B cell (primary cell): ENCODE data around the gene CYTIP. TPM values are rescaled to one million over a fixed set of nuclear protein-coding genes. Genes with fewer than 3 reads are reported as not detected.

Experiments used
- ATAC-seq: fragments of 200-7000 bp; cut with Tn5 transposase; one replicate; pipeline ENCODE4 v1.10.0; 2021; ENCODE audit warnings: low read depth, mild to moderate bottlenecking, moderate number of reproducible peaks, moderate library complexity
- CTCF ChIA-PET: fragments of 350-600 bp; sonication (Branson Sonifier 250); formaldehyde crosslinking; loops from one replicate; lab custom pipeline; 2021; ENCODE audit warnings: antibody characterized with exemption, inconsistent platforms; lab: Charles Lee
- POLR2A ChIA-PET: fragments of 350-600 bp; sonication (Branson Sonifier 250); formaldehyde crosslinking; loops from one replicate; lab custom pipeline; 2021; ENCODE audit warnings: antibody characterized with exemption; lab: Charles Lee
- DNase-seq: peaks from one replicate; pipeline ENCODE4 v3.0.0; 2013
- H2AFZ ChIP-seq: 2 replicates; pipeline ENCODE4 v1.6.1; 2012; ENCODE audit warnings: mild to moderate bottlenecking, low read depth, low read length; ENCODE audit not compliant: insufficient read depth, poor library complexity, severe bottlenecking
- H3K27ac ChIP-seq, 2 donors: 1 replicate in 1 of 2; 2 replicates in 1 of 2; pipeline ENCODE4 v1.5.1; 2012 to 2013; ENCODE audit warnings: low read length in 2 of 2, mild to moderate bottlenecking in 2 of 2, moderate library complexity in 1 of 2
- H3K27me3 ChIP-seq, 4 experiments: fragments of 200-600 bp in 1 of 4; sonication (generic) in 1 of 4; replicated peaks in 1 of 4; 1 replicate in 2 of 4; 2 replicates in 2 of 4; pipeline versions ENCODE4 v1.6.1 to v1.7.0; 2013 to 2016; ENCODE audit warnings: low read length in 3 of 4, mild to moderate bottlenecking in 2 of 4, mixed read lengths in 1 of 4, moderate library complexity in 1 of 4; ENCODE audit not compliant: insufficient read depth in 4 of 4, control insufficient read depth in 3 of 4; ENCODE audit errors: control extremely low read depth in 1 of 4
- H3K36me3 ChIP-seq, 2 experiments: replicated peaks in 1 of 2; 1 replicate in 1 of 2; 2 replicates in 1 of 2; pipeline versions ENCODE4 v1.6.1 to v1.7.1; 2013; ENCODE audit warnings: low read length in 1 of 2; ENCODE audit not compliant: insufficient read depth in 2 of 2, control insufficient read depth in 1 of 2; ENCODE audit errors: control extremely low read depth in 1 of 2, extremely low read depth in 1 of 2
- H3K4me1 ChIP-seq, 2 donors: fragments of 200-600 bp in 1 of 2; sonication (generic) in 1 of 2; 1 replicate in 1 of 2; 2 replicates in 1 of 2; pipeline versions ENCODE4 v1.5.1 to v1.6.1; 2013 to 2017; ENCODE audit warnings: low read length in 2 of 2; ENCODE audit not compliant: control insufficient read depth in 2 of 2, insufficient read depth in 2 of 2
- H3K4me2 ChIP-seq: replicated peaks from 2 replicates; pipeline ENCODE3; 2012; ENCODE audit warnings: mild to moderate bottlenecking, low read depth, low read length; ENCODE audit not compliant: poor library complexity, severe bottlenecking
- H3K4me3 ChIP-seq, 5 experiments: fragments of 200-600 bp in 1 of 5; sonication (generic) in 1 of 5; 1 replicate in 3 of 5; 2 replicates in 2 of 5; pipeline versions ENCODE4 v1.5.1 to v1.7.0; 2011 to 2016; ENCODE audit warnings: low read length in 4 of 5, mild to moderate bottlenecking in 4 of 5, low read depth in 2 of 5, control low read depth in 1 of 5, moderate library complexity in 1 of 5; ENCODE audit not compliant: insufficient read depth in 1 of 5; ENCODE audit errors: control extremely low read depth in 1 of 5, extremely low read depth in 1 of 5
- H3K79me2 ChIP-seq: fragments of 200-600 bp; sonication (generic); one replicate; pipeline ENCODE4 v1.6.0; 2016; ENCODE audit warnings: low read length; ENCODE audit not compliant: control insufficient read depth, insufficient read depth
- H3K9ac ChIP-seq: fragments of 200-600 bp; sonication (generic); 2 replicates; pipeline ENCODE4 v1.6.1; 2017; ENCODE audit warnings: mild to moderate bottlenecking, low read length, moderate library complexity
- H3K9me3 ChIP-seq, 3 donors: one replicate each; pipeline versions ENCODE4 v1.6.1 to v1.7.1; 2013; ENCODE audit warnings: low read length in 2 of 3; ENCODE audit not compliant: control insufficient read depth in 2 of 3, insufficient read depth in 1 of 3; ENCODE audit errors: control extremely low read depth in 1 of 3
- H4K20me1 ChIP-seq: 2 replicates; pipeline ENCODE4 v1.6.0; 2012; ENCODE audit warnings: mild to moderate bottlenecking, low read length; ENCODE audit not compliant: insufficient read depth, control insufficient read depth, poor library complexity, severe bottlenecking
- H3K27ac Mint-ChIP-seq: one replicate; pipeline ENCODE4 v1.8.0; 2021; ENCODE audit warnings: mixed read lengths
- H3K27me3 Mint-ChIP-seq: one replicate; pipeline ENCODE4 v1.8.0; 2021; ENCODE audit warnings: mixed read lengths
- H3K4me1 Mint-ChIP-seq: one replicate; pipeline ENCODE4 v1.8.0; 2021; ENCODE audit warnings: mixed read lengths
- H3K4me3 Mint-ChIP-seq: one replicate; pipeline ENCODE4 v1.8.0; 2021; ENCODE audit warnings: mixed read lengths
- H3K9me3 Mint-ChIP-seq: one replicate; pipeline ENCODE4 v1.8.0; 2022; ENCODE audit warnings: mixed read lengths; ENCODE audit not compliant: insufficient read depth
- CTCF ChIP-seq: fragments of 200-600 bp; IDR thresholded peaks from one replicate; pipeline ENCODE4 v1.8.0; 2022; ENCODE audit warnings: antibody characterized with exemption, mild to moderate bottlenecking
- EZH2 ChIP-seq: IDR thresholded peaks from 2 replicates; pipeline ENCODE4 v1.6.1; 2012; ENCODE audit warnings: borderline replicate concordance, low read depth, mild to moderate bottlenecking, moderate library complexity, low read length; ENCODE audit not compliant: insufficient read depth, poor library complexity, severe bottlenecking
- WGBS: methylation state at CpG from one replicate; pipeline ENCODE4 v1.1.5; 2013; ENCODE audit warnings: missing lambda C conversion rate; ENCODE audit not compliant: insufficient coverage; 5-methylcytosine and 5-hydroxymethylcytosine counted together
- intact Hi-C: fragments of 100-400 bp; cut with micrococcal nuclease; formaldehyde crosslinking; loops from one replicate; pipeline ENCODE4 v1.10.0; 2022
- polyA plus RNA-seq: library from polyadenylated mRNA; depleted of rRNA; stranded (reverse); fragments of >200 nt; gene quantifications from 2 replicates; pipeline ENCODE4 v1.2.3, GENCODE V29; 2012
- total RNA-seq, 2 donors: library from RNA; stranded (reverse); fragments of 120-200 nt in 1 of 2; gene quantifications; 1 replicate in 1 of 2; 2 replicates in 1 of 2; pipeline versions ENCODE4 v1.2.3 to v1.2.4, GENCODE V29; 2013 to 2022

Gene CYTIP
- total and polyA plus RNA-seq, 2 donors (not counting 1 experiment from before 2014, with no cell fraction given), result 73.0 to 327 TPM

- Mint-ChIP-seq H3K27ac (peak overlapping the region; percentile 95), H3K9me3 (no peaks in the 10 kb centered on the region), H3K27me3 (no peaks in the 10 kb centered on the region), H3K4me3 (peak overlapping the region; percentile 94), H3K4me1 (peaks cover 45% of the 10 kb centered on the region)
- Histone ChIP-seq H3K4me2 (peak overlapping the region; percentile 76), H3K79me2 (peaks cover 90% of the 10 kb centered on the region), H3K9ac (peak overlapping the region; percentile 96), H4K20me1 (peaks cover 17% of the 10 kb centered on the region), H3K27ac (peak overlapping the region; percentile 93 to 96), H2AFZ (no peak overlapping the region), H3K27me3 (no peaks in the 10 kb centered on the region), H3K36me3 (peaks cover 0 to 18% of the 10 kb centered on the region in 2 experiments), H3K4me3 (peak overlapping the region; percentile 82 to 98 (median 92)), H3K4me1 (peaks cover 54 to 63% of the 10 kb centered on the region in 2 donors), H3K9me3 (no peaks in the 10 kb centered on the region)
- no CpG with 5 or more reads among the region's 2 CpGs for WGBS
- TF ChIP-seq EZH2, result no peak
- no peak for TF ChIP-seq CTCF
- ChIA-PET CTCF (interaction anchor here (0.6 to 3.4 kb wide), 19 partner anchors 10 to 155 kb away, joined by 3 to 52 read pairs (median 5); no protein-coding TSS in a partner anchor), POLR2A (interaction anchor here (0.7 to 6.1 kb wide), 14 partner anchors 9 to 116 kb away, joined by 3 to 29 read pairs (median 4); no protein-coding TSS in a partner anchor)
- peak; percentile 78 for DNase-seq
- intact Hi-C loops, result loop anchor here (1.0 to 5.0 kb wide), 4 partner anchors 24 to 1099 kb away; no protein-coding TSS in a partner anchor
- peak; percentile 31 for ATAC-seq
Measured at GRCh38 chr2:157441072-157441454, 2.8 kb downstream of the CYTIP start.

GRCh38 chr2:157440404-157441071, 3.4 kb downstream of the CYTIP start:
- CTCF ChIA-PET, result interaction anchor here (0.6 to 3.4 kb wide), 25 partner anchors 9 to 1098 kb away, joined by 3 to 52 read pairs (median 5); no protein-coding TSS in a partner anchor

More at GRCh38 chr2:157440404-157441071, 3.4 kb downstream of the CYTIP start:
- Mint-ChIP-seq H3K27me3 (no peaks in the 10 kb centered on the region), H3K4me3 (peak overlapping the region; percentile 94), H3K9me3 (no peaks in the 10 kb centered on the region), H3K4me1 (peaks cover 48% of the 10 kb centered on the region), H3K27ac (peak overlapping the region; percentile 95)
- peaks cover 55 to 63% of the 10 kb centered on the region in 2 donors for H3K4me1 ChIP-seq
- peaks cover 22% of the 10 kb centered on the region for H4K20me1 ChIP-seq
- no peak for DNase-seq
- H3K27ac ChIP-seq, result peak overlapping the region; percentile 93 to 96
- peak overlapping the region; percentile 82 to 98 (median 92) for H3K4me3 ChIP-seq
- H3K9me3 ChIP-seq, result no peaks in the 10 kb centered on the region
- no peak for TF ChIP-seq CTCF
- no peak for TF ChIP-seq EZH2
- peaks cover 90% of the 10 kb centered on the region for H3K79me2 ChIP-seq
- ATAC-seq, result no peak
- POLR2A ChIA-PET, result interaction anchor here (0.7 to 6.1 kb wide), 12 partner anchors 9 to 117 kb away, joined by 3 to 29 read pairs (median 4); no protein-coding TSS in a partner anchor
- no peaks in the 10 kb centered on the region for H3K27me3 ChIP-seq
- intact Hi-C loops, result loop anchor here (1.0 to 5.0 kb wide), 4 partner anchors 24 to 1098 kb away; no protein-coding TSS in a partner anchor
- peaks cover 0 to 21% of the 10 kb centered on the region in 2 experiments for H3K36me3 ChIP-seq
- H3K9ac ChIP-seq, result peak overlapping the region; percentile 96
- WGBS, result no CpG with 5 or more reads among the region's 5 CpGs
- peak overlapping the region; percentile 76 for H3K4me2 ChIP-seq
- no peak overlapping the region for H2AFZ ChIP-seq
